ENCODE measurements around the gene TMPRSS6. TPM values are rescaled to one million over a fixed set of nuclear protein-coding genes. Genes with fewer than 3 reads are reported as not detected.

Gene TMPRSS6
- total RNA-seq, 1 donor from 2014 or later, result 2.7 TPM

DNA sequence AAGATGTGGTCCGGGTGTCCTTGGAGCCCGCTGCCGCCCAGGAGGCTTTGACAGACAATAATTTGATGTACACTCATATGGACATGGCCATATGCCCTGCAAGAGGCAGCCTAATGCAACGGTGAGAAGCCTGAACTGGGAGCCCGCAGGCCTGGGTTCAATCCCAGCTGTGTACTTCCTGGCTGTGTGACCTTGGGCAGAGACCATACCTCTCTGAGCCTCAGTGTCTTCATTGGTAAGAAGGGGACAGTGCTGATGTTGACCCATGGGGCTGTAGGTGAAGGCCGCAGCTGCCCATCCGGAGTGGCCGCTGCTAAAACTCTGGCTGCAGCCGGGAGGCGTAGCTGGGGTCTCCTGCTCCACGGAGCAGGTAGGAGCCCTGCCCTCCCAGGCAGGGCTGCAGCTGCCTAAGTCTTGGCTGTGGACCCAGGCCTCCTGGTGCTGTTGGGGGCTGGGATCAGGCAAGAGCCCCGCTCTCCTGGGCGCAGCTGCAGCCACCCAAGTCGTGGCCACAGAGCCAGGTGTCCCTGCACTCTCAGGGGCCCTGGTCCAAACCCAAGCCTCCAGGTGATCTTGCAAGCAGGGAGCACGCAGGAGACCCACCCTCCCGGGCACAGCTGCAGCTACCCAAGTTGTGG, 31.3 kb upstream of the TMPRSS6 start:
- intact Hi-C loops (cut with micrococcal nuclease), result no loop called here

- intact Hi-C loops (cut with micrococcal nuclease), result no loop called here
Measured at GRCh38 chr22:37139762-37140161, 30.2 kb upstream of the TMPRSS6 start.

DNA sequence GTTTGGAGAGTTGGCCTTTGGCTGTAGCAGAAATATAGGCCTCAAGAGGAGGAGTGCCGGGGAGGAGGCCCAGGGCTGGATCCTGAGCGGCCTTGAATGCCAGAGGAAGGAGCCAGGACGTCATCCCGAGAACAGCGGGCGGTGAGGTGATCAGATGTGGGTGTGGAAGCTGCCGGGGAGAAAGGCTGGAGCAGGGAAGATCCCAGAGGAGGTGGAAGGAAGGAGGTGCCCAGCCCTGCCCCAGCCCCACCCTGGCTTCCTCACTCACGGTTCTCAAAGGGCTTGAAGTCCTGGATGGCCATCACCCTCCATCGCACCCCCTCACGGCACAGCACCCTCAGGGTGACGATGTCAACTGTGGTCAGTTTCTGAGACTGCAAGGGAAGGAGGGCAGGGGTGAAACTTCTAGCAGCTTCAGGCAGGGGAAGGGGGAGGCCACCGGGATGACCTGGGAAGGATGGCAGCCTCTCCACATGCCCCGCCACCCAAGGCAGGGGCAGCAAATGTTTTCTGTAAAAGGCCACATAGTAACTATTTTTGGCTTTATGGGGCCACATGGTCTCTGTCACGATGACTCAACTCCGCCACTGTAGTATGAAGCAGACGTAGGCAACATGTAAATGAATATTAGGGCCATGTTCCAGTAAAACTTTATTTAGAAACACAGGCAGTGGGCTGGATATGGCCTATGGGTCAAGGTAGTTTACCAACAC, 29.5 kb upstream of the TMPRSS6 start:
- intact Hi-C loops (cut with micrococcal nuclease), result no loop called here

DNA sequence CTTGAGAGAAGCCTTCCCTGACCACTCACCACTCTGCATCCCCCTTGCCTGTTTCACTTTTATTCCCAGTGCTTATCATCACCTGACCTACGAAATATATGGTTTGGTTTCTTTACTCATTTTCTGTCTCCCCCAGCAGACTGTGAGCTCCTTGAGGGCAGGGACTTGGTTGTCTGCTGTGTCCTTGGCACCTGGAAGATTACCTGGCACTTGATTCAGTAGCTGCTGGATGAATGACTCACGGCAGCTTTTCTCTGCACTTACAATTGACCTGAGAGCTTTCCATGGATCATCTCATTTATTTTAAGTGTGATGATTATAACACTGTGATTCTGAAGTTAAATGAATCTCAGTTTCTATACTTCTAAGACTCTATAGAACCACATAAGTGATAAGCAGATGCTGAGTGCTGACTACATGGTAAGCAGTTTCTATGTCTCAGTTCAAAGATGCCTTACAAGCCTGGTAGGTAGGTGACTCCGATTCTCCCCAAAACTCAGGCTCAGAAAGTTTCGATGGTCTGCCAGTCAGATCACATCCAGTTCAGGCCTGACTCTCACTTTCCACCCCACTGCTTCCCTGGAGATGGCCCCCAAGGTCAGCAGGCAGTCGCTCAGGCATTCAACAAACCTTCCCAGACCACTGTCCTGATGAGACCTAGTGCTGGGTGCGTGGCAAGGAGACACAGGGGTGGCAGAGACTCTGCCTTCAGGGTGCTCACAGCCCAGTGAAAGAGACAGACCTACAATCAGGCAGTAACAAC, 28.6 kb upstream of the TMPRSS6 start:
- intact Hi-C loops (cut with micrococcal nuclease), result no loop called here

GRCh38 chr22:37137131-37137530, 27.6 kb upstream of the TMPRSS6 start:
- intact Hi-C loops (cut with micrococcal nuclease), result no loop called here

DNA sequence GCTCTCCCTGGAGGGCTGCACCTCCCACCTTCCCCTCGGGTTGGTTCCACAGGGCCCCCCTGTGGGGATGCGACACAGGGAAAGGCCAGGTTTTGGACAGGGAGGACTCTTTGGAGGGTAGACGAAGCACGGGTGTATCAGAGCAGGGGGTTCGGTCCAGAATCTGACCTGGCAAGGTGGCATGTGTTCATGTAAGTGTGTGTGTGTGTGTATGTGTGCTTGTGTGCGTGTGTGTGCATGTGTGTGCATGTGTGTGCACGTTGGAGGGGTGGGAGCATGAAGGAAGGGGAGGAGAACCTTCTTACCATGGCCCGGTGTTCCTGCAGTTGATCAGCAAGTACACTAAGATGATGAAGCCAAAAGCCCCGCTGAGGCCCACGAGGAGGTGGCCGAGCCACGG, 25.5 kb upstream of the TMPRSS6 start:
- intact Hi-C loops (cut with micrococcal nuclease), result no loop called here

GRCh38 chr22:37133304-37134018, 23.9 kb upstream of the TMPRSS6 start:
- intact Hi-C loops (cut with micrococcal nuclease), result no loop called here

DNA sequence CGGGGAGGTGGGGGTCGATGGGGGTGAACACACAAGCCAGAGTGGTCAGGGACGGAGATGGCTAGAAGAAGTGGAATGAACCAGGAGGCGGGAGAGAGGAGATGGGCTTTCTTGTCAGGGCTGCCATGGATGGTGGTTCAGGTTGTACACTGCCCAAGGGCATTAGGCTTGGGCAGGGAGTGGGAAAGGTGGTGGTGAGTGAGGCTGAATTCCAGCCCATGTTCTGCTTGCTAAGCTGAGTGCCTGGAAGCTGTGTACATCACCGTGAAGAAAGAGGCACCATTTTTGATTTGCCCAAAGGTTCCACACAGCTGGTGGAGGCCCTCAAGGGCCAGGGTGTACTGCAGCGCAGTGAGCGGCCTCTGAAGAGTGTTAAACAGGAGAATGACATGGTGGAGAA, 23.3 kb upstream of the TMPRSS6 start:
- intact Hi-C loops (cut with micrococcal nuclease), result no loop called here

DNA sequence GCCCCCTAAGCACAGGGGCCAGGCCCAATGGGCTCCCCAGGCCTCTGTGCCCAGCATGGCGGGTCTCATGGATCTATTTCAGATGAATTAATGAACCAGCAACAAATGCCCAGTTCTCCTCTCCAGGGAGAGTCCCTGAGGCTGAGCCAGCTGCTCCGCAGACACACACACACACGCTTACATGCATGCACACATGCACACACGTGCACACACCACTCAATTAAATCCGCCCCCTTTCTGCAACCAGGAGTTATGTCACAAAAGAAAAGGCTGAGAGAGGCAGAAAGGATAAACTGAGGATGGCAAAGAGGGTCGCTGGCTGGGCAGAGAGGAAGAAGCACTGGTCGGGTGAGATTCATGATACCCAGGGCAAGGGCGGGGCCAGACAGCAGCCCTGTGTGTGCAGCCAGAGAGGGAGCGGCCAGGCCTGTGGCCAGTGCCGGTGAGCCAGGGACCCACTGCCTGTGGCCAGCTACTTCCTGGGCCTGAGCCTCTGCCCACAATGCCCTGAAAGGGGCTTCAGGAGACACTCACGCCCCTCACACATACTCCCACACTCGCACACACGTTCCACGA, 20.4 kb upstream of the TMPRSS6 start:
- intact Hi-C loops (cut with micrococcal nuclease), result no loop called here

- intact Hi-C loops (cut with micrococcal nuclease), result no loop called here
Measured at GRCh38 chr22:37128555-37129281, 19.2 kb upstream of the TMPRSS6 start.

GRCh38 chr22:37127350-37127878, 17.9 kb upstream of the TMPRSS6 start:
- intact Hi-C loops (cut with micrococcal nuclease), result no loop called here

DNA sequence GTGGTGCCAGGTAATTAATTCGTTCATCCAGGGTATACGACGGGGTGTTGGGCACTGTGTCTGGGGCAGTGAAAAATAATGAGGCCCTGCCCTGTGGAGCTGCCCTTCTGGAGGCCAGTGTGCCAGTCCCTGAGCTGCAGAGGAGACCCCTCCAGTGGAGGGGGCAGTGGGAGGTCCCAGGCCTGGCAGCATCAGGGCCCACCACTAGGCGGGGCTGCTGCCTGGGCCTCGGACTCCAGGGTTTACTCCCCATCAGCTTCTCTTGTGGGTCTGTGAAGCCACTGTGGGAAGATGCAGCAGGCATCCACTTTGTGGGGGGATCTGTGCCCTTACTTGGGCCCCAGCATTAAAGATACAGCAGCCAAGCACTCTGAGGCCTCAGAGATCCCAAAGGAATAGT, 17.4 kb upstream of the TMPRSS6 start:
- intact Hi-C loops (cut with micrococcal nuclease), result no loop called here

GRCh38 chr22:37126383-37126782, 16.9 kb upstream of the TMPRSS6 start:
- intact Hi-C loops (cut with micrococcal nuclease), result no loop called here

- intact Hi-C loops (cut with micrococcal nuclease), result loop anchor here (5.0 kb wide), 2 partner anchors 221 to 266 kb away; no protein-coding TSS in a partner anchor
Measured at GRCh38 chr22:37123649-37124048, 14.1 kb upstream of the TMPRSS6 start.

DNA sequence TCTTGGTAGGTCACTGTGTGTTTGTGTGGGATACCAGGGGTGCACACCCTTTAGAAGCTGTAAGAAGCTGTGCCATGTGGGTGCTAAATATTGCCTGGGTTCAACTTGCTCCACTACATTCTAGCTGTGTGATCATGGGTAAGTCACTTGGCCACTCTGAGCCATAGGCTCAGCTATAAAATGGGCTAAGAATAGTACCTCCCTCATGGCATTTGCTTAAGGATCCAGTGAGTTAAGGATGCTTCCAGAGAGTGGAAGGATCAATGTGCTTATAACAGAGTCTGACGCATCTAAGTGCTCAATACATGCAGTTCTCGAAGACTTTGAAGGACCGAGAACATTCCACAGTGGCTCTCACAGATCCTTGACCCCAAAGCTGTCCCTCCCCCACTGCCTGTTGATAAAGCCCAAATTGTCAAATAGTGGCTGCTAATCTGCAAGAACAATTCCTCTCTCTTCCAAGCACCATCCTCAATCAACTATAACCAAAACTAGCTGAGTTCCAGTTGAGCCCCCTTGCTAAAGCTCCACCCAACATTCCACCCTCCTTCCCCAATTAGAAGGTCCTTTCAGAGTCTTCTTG, 13.2 kb upstream of the TMPRSS6 start:
- intact Hi-C loops (cut with micrococcal nuclease), result loop anchor here (1.0 to 5.0 kb wide), 11 partner anchors 28 to 346 kb away; partner anchors contain the start of gene IFT27

DNA sequence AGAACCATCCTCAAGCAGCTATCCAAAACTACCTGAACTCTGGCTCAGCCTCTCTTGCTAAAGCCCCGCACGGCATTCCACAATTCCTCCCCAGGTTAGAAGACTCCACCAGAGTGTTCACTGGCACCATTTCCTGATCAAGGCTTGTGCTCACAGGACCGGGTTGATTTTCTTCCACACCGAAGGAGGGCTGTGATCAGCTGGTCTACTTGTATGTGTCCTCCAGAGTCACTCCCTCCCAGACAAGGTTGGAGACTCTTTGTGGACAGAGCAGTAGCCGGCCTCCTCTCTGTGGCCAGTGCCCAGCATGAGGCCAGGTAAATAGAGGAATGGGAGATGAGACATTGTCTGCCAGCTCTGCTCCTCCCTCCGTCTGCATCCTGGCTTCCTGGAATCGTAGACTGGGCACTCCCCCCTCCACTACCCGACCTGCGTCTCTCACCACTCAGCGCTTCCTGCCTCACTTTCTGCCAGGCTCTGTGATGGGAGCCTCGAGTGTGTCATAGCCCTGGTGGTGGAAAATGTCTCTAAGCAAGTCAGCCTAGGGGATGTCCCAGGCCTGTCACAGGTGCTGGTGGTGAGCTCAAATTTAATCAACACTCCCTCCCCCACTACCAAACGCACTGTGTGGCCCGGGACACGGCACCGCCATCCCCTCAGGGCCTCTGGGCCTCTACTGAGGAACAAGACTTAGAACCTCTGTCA, 12.5 kb upstream of the TMPRSS6 start:
- intact Hi-C loops (cut with micrococcal nuclease), result loop anchor here (1.0 to 5.0 kb wide), 11 partner anchors 28 to 346 kb away; partner anchors contain the start of gene IFT27

- intact Hi-C loops (cut with micrococcal nuclease), result loop anchor here (5.0 kb wide), 2 partner anchors 218 to 263 kb away; no protein-coding TSS in a partner anchor
Measured at GRCh38 chr22:37120569-37121340, 11.2 kb upstream of the TMPRSS6 start.

GRCh38 chr22:37119872-37120271, 10.4 kb upstream of the TMPRSS6 start:
- intact Hi-C loops (cut with micrococcal nuclease), result loop anchor here (5.0 kb wide), 2 partner anchors 218 to 263 kb away; no protein-coding TSS in a partner anchor

Measured in T-helper 1 cell treated with Interleukin-12 subunit alpha and Interleukin-12 subunit beta and Interleukin-4 antibody, amounts not matched to agents 30 ng/mL and 1 ng/mL, for 36 hours (primary cell).